ENCODE results near the gene IRF1.

DNA sequence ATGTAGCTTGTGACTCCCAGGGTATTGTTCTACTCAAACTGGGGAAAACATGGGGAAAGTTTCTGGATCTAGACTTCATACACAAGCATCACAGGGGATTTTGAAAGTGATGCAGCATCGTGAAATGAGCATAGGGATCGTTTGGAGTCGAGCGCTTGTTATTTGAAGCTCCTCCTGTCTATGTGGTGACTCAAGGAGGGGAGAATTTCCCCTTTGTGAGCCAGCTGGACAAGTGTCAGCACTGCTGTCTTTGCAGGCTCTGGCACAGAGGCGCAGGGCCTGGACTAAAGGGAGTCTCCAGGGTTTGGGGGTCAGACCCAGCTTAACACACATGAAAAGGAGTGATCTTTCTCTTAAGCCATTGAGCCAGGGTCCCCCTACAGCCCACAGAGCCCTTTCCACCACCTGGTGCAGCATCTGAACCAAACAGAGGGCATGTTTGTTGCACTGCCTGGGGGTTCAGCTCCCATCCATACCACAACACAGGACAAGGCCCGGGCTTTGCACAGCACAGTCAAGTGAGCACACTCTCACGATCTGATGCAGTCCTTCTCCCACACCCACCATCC is 51.0 kb downstream of the IRF1 start:
- TF ChIP-seq CREB1 (IDR thresholded peaks at IDR 0.05; ENCODE audit: low read depth) (no peak), YY1 (IDR thresholded peaks at IDR 0.05; ENCODE audit: low read depth) (no peak), TEAD4 (IDR thresholded peaks at IDR 0.05) (no peak), EP300 (IDR thresholded peaks at IDR 0.05; ENCODE audit: borderline replicate concordance) (no peak), TCF12 (IDR thresholded peaks at IDR 0.05; ENCODE audit: low read depth) (no peak), TAF1 (IDR thresholded peaks at IDR 0.05; ENCODE audit: low read depth) (no peak), FOXM1 (IDR thresholded peaks at IDR 0.05; ENCODE audit: borderline replicate concordance, low read depth) (no peak)
